A673 (cell line): Measurements from ENCODE around the gene L2HGDH. TPM values are rescaled to one million over a fixed set of nuclear protein-coding genes. Genes with fewer than 3 reads are reported as not detected.

ENCODE experiments used
- Bru-seq: library from RNA; stranded (reverse); fragments of 400-500 nt; gene quantifications from one replicate; lab custom pipeline; 2021; lab: Mats Ljungman, UMichigan
- BruChase-seq, 2 experiments: library from RNA; stranded (reverse); fragments of 400-500 nt; gene quantifications; one replicate each; lab custom pipeline; 2021; lab: Mats Ljungman, UMichigan
- BruUV-seq: library from RNA; stranded (reverse); fragments of 400-500 nt; replicated peaks from 2 replicates; lab custom pipeline; 2021; lab: Mats Ljungman, UMichigan
- CTCF ChIA-PET: fragments of 300-600 bp; sonication (Branson Sonifier 250); formaldehyde crosslinking; loops from one replicate; lab custom pipeline; 2022; ENCODE audit warnings: antibody characterized with exemption; lab: Charles Lee
- POLR2A ChIA-PET: fragments of 300-600 bp; sonication (Branson Sonifier 250); formaldehyde crosslinking; loops from one replicate; lab custom pipeline; 2022; ENCODE audit warnings: antibody characterized with exemption; ENCODE audit not compliant: low non-redundant PET; lab: Charles Lee
- DNase-seq: peaks from one replicate; pipeline ENCODE4 v3.0.0-alpha.2; 2015; ENCODE audit warnings: low spot score
- H3K27ac ChIP-seq: fragments of 200-600 bp; sonication (generic); 2 replicates; pipeline ENCODE4 v1.5.1; 2016; ENCODE audit warnings: mixed run types, low read depth, mild to moderate bottlenecking, mixed read lengths, antibody characterized with exemption, low read length; ENCODE audit not compliant: poor library complexity, severe bottlenecking
- H3K27me3 ChIP-seq: fragments of 200-600 bp; sonication (generic); replicated peaks from 2 replicates; pipeline ENCODE4 v1.6.1; 2017; ENCODE audit warnings: mixed run types, low read depth, mild to moderate bottlenecking, mixed read lengths, antibody characterized with exemption, low read length; ENCODE audit not compliant: insufficient read depth, poor library complexity
- H3K36me3 ChIP-seq: fragments of 200-600 bp; sonication (generic); 2 replicates; pipeline ENCODE4 v1.6.1; 2016; ENCODE audit warnings: mixed run types, mild to moderate bottlenecking, mixed read lengths, antibody characterized with exemption, low read length; ENCODE audit not compliant: insufficient read depth, poor library complexity, severe bottlenecking
- H3K4me1 ChIP-seq: fragments of 200-600 bp; sonication (generic); 2 replicates; pipeline ENCODE4 v1.6.1; 2017; ENCODE audit warnings: mixed run types, mild to moderate bottlenecking, mixed read lengths, antibody characterized with exemption, low read length; ENCODE audit not compliant: insufficient read depth, poor library complexity, severe bottlenecking
- H3K4me3 ChIP-seq: fragments of 200-600 bp; sonication (generic); 2 replicates; pipeline ENCODE4 v1.5.1; 2016; ENCODE audit warnings: low read depth, mixed run types, mild to moderate bottlenecking, mixed read lengths, low read length; ENCODE audit not compliant: poor library complexity, severe bottlenecking
- H3K9me3 ChIP-seq: fragments of 200-600 bp; sonication (generic); 2 replicates; pipeline ENCODE4 v1.6.1; 2016; ENCODE audit warnings: mixed run types, low read depth, mild to moderate bottlenecking, mixed read lengths, antibody characterized with exemption, low read length; ENCODE audit not compliant: poor library complexity, severe bottlenecking
- EZH2 ChIP-seq: fragments of 200-600 bp; sonication (generic); IDR thresholded peaks from 2 replicates; pipeline ENCODE4 v1.6.1; 2017; ENCODE audit warnings: borderline replicate concordance, low read depth, mild to moderate bottlenecking, mixed read lengths, antibody characterized with exemption, low read length; ENCODE audit not compliant: poor library complexity, severe bottlenecking
- intact Hi-C: fragments of 100-400 bp; cut with micrococcal nuclease; formaldehyde crosslinking; loops from one replicate; pipeline ENCODE4 v1.10.0; 2022; ENCODE audit not compliant: unreplicated experiment
- long read RNA-seq: library from polyadenylated mRNA; stranded (forward); transcript quantifications from one replicate; pipeline ENCODE4 v2.0.0, GENCODE V29; 2022
- total RNA-seq: library from RNA; stranded (reverse); gene quantifications from 2 replicates; pipeline ENCODE4 v1.2.3, GENCODE V29; 2021
- TF ChIP-seq, protein P1 (sequence below): fragments of 300-800, 200-600 bp; sonication (generic); conservative IDR thresholded peaks from 2 replicates; pipeline ENCODE4 v1.5.1; 2017; ENCODE audit warnings: low read depth, mild to moderate bottlenecking, antibody characterized with exemption, low read length, moderate library complexity, mixed read lengths

L2HGDH gene
- total RNA-seq (17.4 and 22.9 TPM in 2 replicates), Bru-seq, nascent RNA (percentile 72 among the genes with signal in this experiment), BruChase-seq, experiment 1, labeled RNA remaining after a 2-hour chase (percentile 73 among the genes with signal in this experiment), BruChase-seq, experiment 2, labeled RNA remaining after a 6-hour chase (percentile 73 among the genes with signal in this experiment)
- long read RNA-seq, full-length matches to known transcripts, result 12 of 24 reads
- long read RNA-seq, partial matches to known transcripts, result 5 of 24 reads
- long read RNA-seq, other reads (novel, unspliced or antisense), result 7 of 24 reads

DNA sequence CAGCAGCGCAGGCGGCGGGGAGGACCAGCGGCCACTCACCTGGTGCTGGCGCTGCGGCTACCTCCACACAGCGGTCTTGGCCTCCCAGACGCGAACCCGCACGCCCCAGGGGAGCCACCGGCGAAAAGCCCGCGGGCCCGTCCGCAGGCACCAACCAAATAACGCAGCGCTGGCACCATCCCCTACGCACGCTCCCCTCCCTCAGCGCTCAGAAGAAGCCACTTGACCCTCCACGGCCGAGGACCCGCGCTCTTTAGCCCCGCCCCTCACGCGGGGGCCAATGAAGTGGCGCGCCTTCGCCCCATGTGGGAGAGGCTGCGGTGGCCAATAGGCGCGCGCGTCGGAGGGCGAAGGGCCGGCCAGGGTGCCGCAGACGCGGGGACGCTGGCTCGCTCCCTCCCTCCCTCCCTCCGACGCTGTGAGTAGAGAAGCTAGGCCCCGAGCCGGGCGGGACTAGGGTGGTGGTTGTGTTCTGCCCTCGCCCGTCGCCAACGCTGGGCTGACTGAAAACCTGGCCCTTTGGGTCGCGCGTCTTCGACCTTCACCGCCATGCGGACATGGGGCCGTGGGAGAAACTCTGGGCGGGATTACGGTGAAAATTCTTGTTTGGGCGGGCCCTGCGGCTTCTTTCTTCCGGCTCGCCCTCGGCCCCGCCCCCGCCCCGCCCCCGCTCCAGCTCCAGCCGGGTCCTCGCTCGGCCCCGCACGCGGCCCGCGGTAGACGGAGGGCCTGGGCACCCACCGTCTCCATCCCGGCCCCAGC, at the start of gene L2HGDH, which contains the start of gene DMAC2L:
Gene L2HGDH (minus strand): TSS at position 258 of the 762 bp plus-strand sequence. CDS start 79 bp downstream, at position 179.
Gene DMAC2L (plus strand): TSS at position 353 of the 762 bp plus-strand sequence. CDS start 9,164 bp downstream, outside the sequence.
- TF ChIP-seq, protein P1, sequence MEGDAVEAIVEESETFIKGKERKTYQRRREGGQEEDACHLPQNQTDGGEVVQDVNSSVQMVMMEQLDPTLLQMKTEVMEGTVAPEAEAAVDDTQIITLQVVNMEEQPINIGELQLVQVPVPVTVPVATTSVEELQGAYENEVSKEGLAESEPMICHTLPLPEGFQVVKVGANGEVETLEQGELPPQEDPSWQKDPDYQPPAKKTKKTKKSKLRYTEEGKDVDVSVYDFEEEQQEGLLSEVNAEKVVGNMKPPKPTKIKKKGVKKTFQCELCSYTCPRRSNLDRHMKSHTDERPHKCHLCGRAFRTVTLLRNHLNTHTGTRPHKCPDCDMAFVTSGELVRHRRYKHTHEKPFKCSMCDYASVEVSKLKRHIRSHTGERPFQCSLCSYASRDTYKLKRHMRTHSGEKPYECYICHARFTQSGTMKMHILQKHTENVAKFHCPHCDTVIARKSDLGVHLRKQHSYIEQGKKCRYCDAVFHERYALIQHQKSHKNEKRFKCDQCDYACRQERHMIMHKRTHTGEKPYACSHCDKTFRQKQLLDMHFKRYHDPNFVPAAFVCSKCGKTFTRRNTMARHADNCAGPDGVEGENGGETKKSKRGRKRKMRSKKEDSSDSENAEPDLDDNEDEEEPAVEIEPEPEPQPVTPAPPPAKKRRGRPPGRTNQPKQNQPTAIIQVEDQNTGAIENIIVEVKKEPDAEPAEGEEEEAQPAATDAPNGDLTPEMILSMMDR, result no peak
- TF ChIP-seq EZH2, result no peak
- POLR2A ChIA-PET, result interaction anchor here (0.6 kb wide), 1 partner anchor 8 kb away, joined by 6 read pairs; no protein-coding TSS in a partner anchor
- DNase-seq, result peak; percentile 98
- CTCF ChIA-PET, result interaction anchor here (0.6 kb wide), 1 partner anchor 465 kb away, joined by 5 read pairs; no protein-coding TSS in a partner anchor
- intact Hi-C loops, result loop anchor here (1.0 to 5.0 kb wide), 2 partner anchors 195 to 445 kb away; no protein-coding TSS in a partner anchor
- H3K4me3 ChIP-seq, result peak within 1 kb of the TSS; percentile 85
- H3K9me3 ChIP-seq, result no peaks in the 10 kb centered on the region
- peaks cover 11% of the 10 kb centered on the region for H3K4me1 ChIP-seq
- H3K27me3 ChIP-seq, result no peaks in the 10 kb centered on the region
- H3K27ac ChIP-seq, result peak within 1 kb of the TSS; percentile 94
- BruUV-seq, result no TSS peak
- peaks cover 6% of the 10 kb centered on the region for H3K36me3 ChIP-seq

DNA sequence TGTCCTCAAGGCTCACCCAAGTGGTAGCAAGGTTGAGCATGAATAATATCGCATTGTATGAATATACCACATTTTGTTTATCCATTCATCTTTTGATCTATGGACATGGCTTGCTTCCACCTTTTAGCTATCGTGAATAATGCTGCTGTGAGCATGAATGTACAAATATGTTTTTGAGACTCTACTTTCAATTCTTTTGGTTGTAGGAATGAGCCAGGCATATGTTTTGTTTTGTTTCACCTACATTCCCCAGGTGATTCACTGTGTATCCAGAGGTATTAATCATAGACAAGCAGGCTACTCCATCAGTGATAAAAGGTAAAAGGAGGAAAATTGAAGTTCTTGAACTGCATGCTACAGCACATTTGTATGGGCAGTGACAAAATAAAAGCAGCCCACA, 48.8 kb upstream of the L2HGDH start:
- Histone ChIP-seq H3K4me1 (no peaks in the 10 kb centered on the region), H3K9me3 (no peaks in the 10 kb centered on the region), H3K27ac (no peak overlapping the region), H3K36me3 (no peaks in the 10 kb centered on the region), H3K4me3 (no peak overlapping the region), H3K27me3 (no peaks in the 10 kb centered on the region)
- intact Hi-C loops, result no loop called here
- BruUV-seq, result no TSS peak
- DNase-seq, result no peak
- TF ChIP-seq, protein P1, result no peak
- no peak for TF ChIP-seq EZH2
- ChIA-PET CTCF (no interaction called here), POLR2A (no interaction called here)

DNA sequence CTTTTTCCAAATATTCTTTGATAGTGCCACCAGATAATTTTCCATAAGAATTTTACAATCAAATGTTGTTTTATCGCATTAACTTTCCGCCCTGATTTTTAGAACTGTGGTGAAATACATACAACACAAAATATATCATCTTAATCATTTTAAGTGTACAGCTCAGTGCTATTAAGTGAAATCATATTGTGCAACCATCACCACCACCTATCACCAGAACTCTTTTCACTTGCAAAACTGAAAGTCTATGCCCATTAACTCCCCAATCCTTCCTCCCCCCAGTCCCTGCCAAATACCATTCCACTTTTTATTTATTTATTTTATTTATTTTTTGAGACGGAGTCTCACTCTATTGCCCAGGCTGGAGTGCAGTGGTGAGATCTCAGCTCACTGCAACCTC, 48.1 kb upstream of the L2HGDH start:
- ChIA-PET POLR2A (interaction anchor here (0.6 kb wide), 1 partner anchor 214 kb away, joined by 4 read pairs; no protein-coding TSS in a partner anchor), CTCF (no interaction called here)
- no peaks in the 10 kb centered on the region for H3K36me3 ChIP-seq
- H3K4me3 ChIP-seq, result no peak overlapping the region
- DNase-seq, result no peak
- no peak overlapping the region for H3K27ac ChIP-seq
- no peaks in the 10 kb centered on the region for H3K9me3 ChIP-seq
- no TSS peak for BruUV-seq
- no peaks in the 10 kb centered on the region for H3K4me1 ChIP-seq
- intact Hi-C loops, result no loop called here
- H3K27me3 ChIP-seq, result no peaks in the 10 kb centered on the region
- TF ChIP-seq, protein P1, result no peak
- no peak for TF ChIP-seq EZH2
